PC-9 (cell line): ENCODE results near the gene GPR32. TPM values are rescaled to one million over a fixed set of nuclear protein-coding genes. Genes with fewer than 3 reads are reported as not detected.
A peak's percentile ranks its signal among the peaks of the same experiment; 100 is the strongest.
"Not testable (repeated sequence)": the region's sequence is repeated elsewhere in the genome, so short reads cannot be mapped to it uniquely, and the experiment has no call there.

Experiments
- BruUV-seq: library from RNA; stranded (reverse); fragments of 400-500 nt; replicated peaks from 2 replicates; lab custom pipeline; 2021; lab: Mats Ljungman, UMichigan
- CTCF ChIA-PET: fragments of 300-600 bp; sonication (Branson Sonifier 250); formaldehyde crosslinking; loops from one replicate; lab custom pipeline; 2022; ENCODE audit warnings: antibody characterized with exemption; lab: Charles Lee
- POLR2A ChIA-PET: fragments of 300-600 bp; sonication (Branson Sonifier 250); formaldehyde crosslinking; loops from one replicate; lab custom pipeline; 2022; ENCODE audit warnings: antibody characterized with exemption; ENCODE audit not compliant: unreplicated experiment; lab: Charles Lee
- DNase-seq, 2 experiments: peaks; one replicate each; pipeline versions ENCODE4 v3.0.0 to v3.0.0-alpha.2; 2015 to 2022; ENCODE audit warnings: mixed read lengths in 1 of 2
- H2AFZ ChIP-seq: fragments of 200-600 bp; sonication (generic); 2 replicates; pipeline ENCODE4 v1.8.1; 2017; ENCODE audit warnings: antibody characterized with exemption
- H3F3A ChIP-seq: fragments of 200-600 bp; sonication (generic); 2 replicates; pipeline ENCODE4 v1.8.1; 2017; ENCODE audit warnings: antibody characterized with exemption, mild to moderate bottlenecking, low read depth; ENCODE audit not compliant: insufficient read depth
- H3K27ac ChIP-seq: fragments of 200-600 bp; sonication (generic); 2 replicates; pipeline ENCODE4 v1.6.1; 2016; ENCODE audit warnings: mixed run types
- H3K27me3 ChIP-seq: fragments of 200-600 bp; sonication (generic); 2 replicates; pipeline ENCODE4 v1.6.1; 2016; ENCODE audit warnings: low read depth, mixed run types; ENCODE audit not compliant: insufficient read depth
- H3K36me3 ChIP-seq: fragments of 200-600 bp; sonication (generic); 2 replicates; pipeline ENCODE4 v1.6.1; 2016; ENCODE audit warnings: low read depth, mixed run types
- H3K4me1 ChIP-seq: fragments of 200-600 bp; sonication (generic); replicated peaks from 2 replicates; pipeline ENCODE4 v1.6.1; 2016; ENCODE audit warnings: mixed run types; ENCODE audit not compliant: insufficient read depth
- H3K4me2 ChIP-seq: fragments of 200-600 bp; sonication (generic); 2 replicates; pipeline ENCODE4 v1.6.1; 2017; ENCODE audit warnings: mixed run types
- H3K4me3 ChIP-seq: fragments of 200-600 bp; sonication (generic); 2 replicates; pipeline ENCODE4 v1.6.1; 2016; ENCODE audit warnings: mixed run types
- H3K79me2 ChIP-seq: fragments of 200-600 bp; sonication (generic); 2 replicates; pipeline ENCODE4 v1.6.1; 2017; ENCODE audit warnings: low read depth, mixed run types
- H3K9me2 ChIP-seq: fragments of 200-600 bp; sonication (generic); 2 replicates; pipeline ENCODE4 v1.8.1; 2017; ENCODE audit warnings: mild to moderate bottlenecking; ENCODE audit not compliant: insufficient read depth
- H3K9me3 ChIP-seq: fragments of 200-600 bp; sonication (generic); 2 replicates; pipeline ENCODE4 v1.8.1; 2016; ENCODE audit warnings: low read depth; ENCODE audit not compliant: insufficient read depth
- H4K20me1 ChIP-seq: fragments of 200-600 bp; sonication (generic); 2 replicates; pipeline ENCODE4 v1.8.1; 2017; ENCODE audit not compliant: insufficient read depth
- CTCF ChIP-seq: fragments of 200-600 bp; sonication (generic); conservative IDR thresholded peaks from 2 replicates; pipeline ENCODE4 v1.6.1; 2017; ENCODE audit warnings: mixed run types, antibody characterized with exemption, mild to moderate bottlenecking, moderate library complexity
- EZH2 ChIP-seq: fragments of 200-600 bp; sonication (generic); IDR thresholded peaks from 2 replicates; pipeline ENCODE4 v1.8.0; 2017; ENCODE audit warnings: antibody characterized with exemption, low read depth
- intact Hi-C: fragments of 100-400 bp; cut with micrococcal nuclease; formaldehyde crosslinking; loops from one replicate; pipeline ENCODE4 v1.10.0; 2022; ENCODE audit not compliant: unreplicated experiment
- total RNA-seq: library from RNA; stranded (reverse); gene quantifications from 2 replicates; pipeline ENCODE4 v1.2.3, GENCODE V29; 2021

Gene GPR32
- total RNA-seq, 1 experiment from 2014 or later, result not detected

DNA sequence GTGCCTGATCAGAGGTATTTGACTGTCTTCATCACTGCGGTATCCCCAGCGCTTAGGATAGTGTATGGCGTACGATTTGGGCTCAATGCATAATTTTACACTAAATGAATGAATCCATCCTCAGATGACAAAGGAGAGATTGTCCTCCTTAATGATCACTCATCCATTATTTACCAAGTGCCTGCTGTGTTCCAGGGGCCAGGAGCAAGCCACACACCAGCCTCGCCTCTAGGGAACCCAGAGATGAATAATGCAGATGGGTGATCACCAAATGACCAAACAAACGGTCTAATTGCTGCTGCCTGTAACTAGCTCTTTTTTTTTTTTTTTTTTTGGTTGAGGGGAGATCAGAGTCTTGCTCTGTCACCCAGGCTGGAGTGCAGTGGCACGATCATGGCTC lies 5.9 kb upstream of the GPR32 start:
- no peak for TF ChIP-seq EZH2
- no peak for TF ChIP-seq CTCF

GRCh38 chr19:50766746-50767145 lies 3.5 kb upstream of the GPR32 start:
- H3K4me3 ChIP-seq, POLR2A ChIA-PET, H3K4me2 ChIP-seq, intact Hi-C loops, H3F3A ChIP-seq, BruUV-seq, DNase-seq, H3K27ac ChIP-seq, H2AFZ ChIP-seq, H3K9me2 ChIP-seq, H3K9me3 ChIP-seq, H3K36me3 ChIP-seq, H3K4me1 ChIP-seq, H3K79me2 ChIP-seq, H4K20me1 ChIP-seq: not testable (repeated sequence)
- CTCF ChIA-PET, result interaction anchor here (0.7 kb wide), 1 partner anchor 211 kb away, joined by 5 read pairs; no protein-coding TSS in a partner anchor
- H3K27me3 ChIP-seq, result peaks cover 38% of the 10 kb centered on the region

More for the DNA sequence above, 5.9 kb upstream of the GPR32 start:
- BruUV-seq, result no TSS peak
- no peak overlapping the region for H3K27ac ChIP-seq
- H3K79me2 ChIP-seq, result no peaks in the 10 kb centered on the region
- H3K9me3 ChIP-seq, result no peaks in the 10 kb centered on the region
- H2AFZ ChIP-seq, result no peak overlapping the region
- H3K9me2 ChIP-seq, result no peaks in the 10 kb centered on the region
- no peak overlapping the region for H3K4me2 ChIP-seq
- no peaks in the 10 kb centered on the region for H4K20me1 ChIP-seq
- no peak for DNase-seq
- intact Hi-C loops, result no loop called here
- no peaks in the 10 kb centered on the region for H3K36me3 ChIP-seq
- peaks cover 4% of the 10 kb centered on the region; the same call in 1 of the 2 replicates for H3F3A ChIP-seq
- no peak overlapping the region for H3K4me3 ChIP-seq
- POLR2A ChIA-PET, result no interaction called here
- 0 out of 2 replicates have a peak, but pooled peaks cover 4% of the 10 kb centered on the region for H3K4me1 ChIP-seq
- peaks cover 52% of the 10 kb centered on the region for H3K27me3 ChIP-seq
- CTCF ChIA-PET, result no interaction called here

- H3K9me3 ChIP-seq, H3K9me2 ChIP-seq, H3K4me2 ChIP-seq, H3K27ac ChIP-seq, H2AFZ ChIP-seq, H3K4me3 ChIP-seq, H3K79me2 ChIP-seq, H3K4me1 ChIP-seq, H4K20me1 ChIP-seq, H3F3A ChIP-seq, POLR2A ChIA-PET, BruUV-seq, H3K36me3 ChIP-seq, intact Hi-C loops: not testable (repeated sequence)
- H3K27me3 ChIP-seq, result peaks cover 32% of the 10 kb centered on the region
- CTCF ChIA-PET, result interaction anchor here (0.7 kb wide), 1 partner anchor 222 kb away, joined by 3 read pairs; no protein-coding TSS in a partner anchor
- peak in 1 of 2 experiments; percentile 51 for DNase-seq
Observed at GRCh38 chr19:50767263-50767662, 3.0 kb upstream of the GPR32 start.

- Histone ChIP-seq H3K27me3 (peaks cover 30% of the 10 kb centered on the region; the same call in 1 of the 2 replicates), H4K20me1 (no peaks in the 10 kb centered on the region), H3K4me3 (no peak overlapping the region), H3K36me3 (no peaks in the 10 kb centered on the region), H3K79me2 (no peaks in the 10 kb centered on the region), H3K4me2 (no peak overlapping the region), H3K9me3 (no peaks in the 10 kb centered on the region), H3K27ac (no peak overlapping the region), H3K4me1 (0 out of 2 replicates have a peak, but pooled peaks cover 4% of the 10 kb centered on the region), H2AFZ (no peak overlapping the region), H3K9me2 (no peaks in the 10 kb centered on the region), H3F3A (no peaks in the 10 kb centered on the region)
- intact Hi-C loops, result no loop called here
- no peak for TF ChIP-seq CTCF
- no peak for TF ChIP-seq EZH2
- no peak for DNase-seq
- BruUV-seq, result no TSS peak
- ChIA-PET POLR2A (no interaction called here), CTCF (no interaction called here)
Observed at GRCh38 chr19:50768277-50768676, 2.0 kb upstream of the GPR32 start.
